IPS-NIHi11 (cell line): ENCODE data around the gene URB1.
"Not testable (repeated sequence)": the region's sequence is repeated elsewhere in the genome, so short reads cannot be mapped to it uniquely, and the experiment has no call there.

Source experiments
- DNase-seq: peaks from one replicate; pipeline ENCODE4 v3.0.0; 2012; ENCODE audit warnings: mixed read lengths, low spot score

URB1 gene, protein sequence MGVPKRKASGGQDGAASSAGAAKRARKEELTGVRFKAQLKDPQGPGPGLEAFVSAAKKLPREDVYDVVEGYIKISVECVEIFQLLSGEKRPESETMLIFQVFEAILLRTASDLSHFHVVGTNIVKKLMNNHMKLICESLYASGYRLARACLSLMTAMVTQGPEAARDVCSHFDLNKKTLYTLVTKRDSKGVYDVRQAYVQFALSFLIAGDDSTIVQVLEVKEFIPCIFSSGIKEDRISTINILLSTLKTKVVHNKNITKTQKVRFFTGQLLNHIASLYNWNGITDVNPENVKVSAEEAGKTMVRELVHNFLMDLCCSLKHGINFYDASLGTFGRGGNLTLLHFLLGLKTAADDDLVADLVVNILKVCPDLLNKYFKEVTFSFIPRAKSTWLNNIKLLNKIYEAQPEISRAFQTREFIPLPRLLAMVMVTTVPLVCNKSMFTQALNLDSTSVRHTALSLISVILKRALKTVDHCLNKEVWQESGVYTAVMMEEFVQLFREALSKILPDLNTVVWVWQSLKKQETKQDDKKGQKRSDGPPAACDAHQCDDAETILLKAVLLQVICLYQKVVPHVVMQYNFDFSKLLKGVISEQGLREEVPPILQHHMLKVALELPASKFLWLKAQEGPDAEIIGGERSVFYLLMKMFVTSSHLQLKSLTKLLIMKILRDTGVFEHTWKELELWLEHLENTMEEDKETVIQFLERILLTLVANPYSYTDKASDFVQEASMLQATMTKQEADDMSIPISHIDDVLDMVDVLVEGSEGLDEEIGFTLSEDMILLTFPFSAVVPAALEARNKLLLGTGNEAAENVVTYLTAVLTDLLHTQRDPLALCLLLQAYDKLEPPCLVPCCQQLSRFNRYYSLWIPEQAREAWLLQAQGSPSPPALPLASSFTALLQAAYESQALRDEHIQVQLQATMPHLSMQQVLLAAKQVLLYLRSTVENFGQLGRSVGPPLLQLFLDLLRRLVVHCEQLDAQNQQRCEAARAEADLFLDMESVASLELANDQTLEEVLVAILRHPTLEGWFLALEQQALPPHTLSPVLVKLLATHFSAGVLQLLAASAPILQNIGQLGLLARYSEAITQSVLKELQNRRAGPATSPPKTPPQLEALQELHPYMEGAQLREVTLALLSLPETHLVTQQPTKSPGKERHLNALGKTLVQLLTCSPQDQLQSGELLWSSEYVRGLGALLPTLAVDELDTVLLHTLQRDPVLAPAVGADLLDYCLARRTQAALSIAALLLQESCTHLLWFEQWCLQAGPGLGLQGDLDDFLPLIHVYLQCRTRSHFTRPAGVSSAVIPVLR (N-terminal part only)

GRCh38 chr21:32392880-32393676 is at the start of gene URB1:
TSS of gene URB1 (minus strand) at chr21:32393012. CDS start at chr21:32392910, 102 bp downstream.
- DNase-seq = peak; percentile 99

DNA sequence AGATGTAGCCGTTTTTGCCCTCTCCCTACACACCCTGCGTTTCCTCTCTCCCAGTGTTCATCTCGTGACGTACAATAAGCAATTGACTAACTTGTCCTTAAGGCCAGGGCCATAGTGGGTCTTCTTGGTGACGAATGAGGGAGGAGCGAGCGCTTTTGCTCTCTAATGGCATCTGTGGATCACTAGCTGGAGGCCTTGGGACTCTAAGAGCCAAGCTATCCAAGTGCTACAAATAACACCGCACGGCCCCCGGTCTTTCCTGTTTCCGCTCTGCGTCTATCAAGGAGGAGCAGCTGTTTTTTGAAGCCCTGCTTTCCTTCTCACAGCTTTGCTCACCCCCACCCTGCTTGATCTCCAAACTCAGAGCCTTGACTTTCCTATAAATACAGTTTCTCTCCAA is 44.9 kb upstream of the URB1 start:
- no peak for DNase-seq

GRCh38 chr21:32432982-32433660 is 40.3 kb upstream of the URB1 start:
- DNase-seq = not testable (repeated sequence)

GRCh38 chr21:32427958-32428623 is 35.3 kb upstream of the URB1 start:
- no peak for DNase-seq

GRCh38 chr21:32426592-32427051 is 33.8 kb upstream of the URB1 start:
- no peak for DNase-seq

DNA sequence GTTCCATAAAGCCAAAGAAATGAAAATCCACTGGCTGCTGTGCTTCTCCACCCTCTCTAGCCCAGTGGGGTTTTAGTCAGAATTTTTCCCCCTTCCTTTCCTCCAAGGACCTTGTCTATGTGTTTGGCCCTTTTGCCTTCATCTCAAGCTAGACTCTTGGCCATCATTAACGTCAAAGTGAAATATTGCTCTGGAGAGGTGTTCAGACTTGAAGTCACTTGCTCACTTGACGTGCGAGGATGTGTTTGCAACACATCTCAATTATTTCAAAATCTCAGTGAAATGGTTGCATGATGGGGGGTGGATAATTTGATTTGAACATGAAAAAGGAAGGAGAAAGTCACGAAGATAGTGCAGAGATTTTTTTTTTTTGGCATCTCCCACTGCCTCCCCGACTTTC is 33.3 kb upstream of the URB1 start:
- no peak for DNase-seq

DNA sequence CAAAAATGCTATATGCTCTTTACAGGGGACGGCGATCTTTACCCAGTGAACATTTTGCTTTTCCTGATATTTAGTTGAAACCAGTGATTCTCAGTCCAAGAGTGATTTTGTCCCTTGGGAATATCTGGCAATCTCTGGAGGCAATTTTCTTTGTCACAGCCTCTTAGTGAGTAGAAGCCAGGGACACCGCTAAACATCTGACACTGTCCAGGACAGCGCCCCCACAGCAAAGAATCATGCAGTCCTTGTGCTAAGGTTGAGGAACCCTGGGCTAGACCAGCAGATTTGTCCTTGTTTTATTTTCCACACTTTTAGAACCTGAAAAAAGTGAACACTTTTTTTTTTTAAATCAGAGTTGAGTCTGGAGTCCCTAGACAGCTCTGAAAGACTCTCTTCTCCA is 32.8 kb upstream of the URB1 start:
- no peak for DNase-seq

- DNase-seq = no peak
These were observed 31.9 kb upstream of the URB1 start for GRCh38 chr21:32424674-32425073.

- DNase-seq = no peak
These were observed 31.4 kb upstream of the URB1 start for GRCh38 chr21:32424191-32424535.

- no peak for DNase-seq
These were observed 30.7 kb upstream of the URB1 start for GRCh38 chr21:32423320-32424190.

GRCh38 chr21:32422064-32422463 is 29.3 kb upstream of the URB1 start:
- DNase-seq = no peak

GRCh38 chr21:32418146-32418545 is 25.3 kb upstream of the URB1 start:
- DNase-seq = no peak

DNA sequence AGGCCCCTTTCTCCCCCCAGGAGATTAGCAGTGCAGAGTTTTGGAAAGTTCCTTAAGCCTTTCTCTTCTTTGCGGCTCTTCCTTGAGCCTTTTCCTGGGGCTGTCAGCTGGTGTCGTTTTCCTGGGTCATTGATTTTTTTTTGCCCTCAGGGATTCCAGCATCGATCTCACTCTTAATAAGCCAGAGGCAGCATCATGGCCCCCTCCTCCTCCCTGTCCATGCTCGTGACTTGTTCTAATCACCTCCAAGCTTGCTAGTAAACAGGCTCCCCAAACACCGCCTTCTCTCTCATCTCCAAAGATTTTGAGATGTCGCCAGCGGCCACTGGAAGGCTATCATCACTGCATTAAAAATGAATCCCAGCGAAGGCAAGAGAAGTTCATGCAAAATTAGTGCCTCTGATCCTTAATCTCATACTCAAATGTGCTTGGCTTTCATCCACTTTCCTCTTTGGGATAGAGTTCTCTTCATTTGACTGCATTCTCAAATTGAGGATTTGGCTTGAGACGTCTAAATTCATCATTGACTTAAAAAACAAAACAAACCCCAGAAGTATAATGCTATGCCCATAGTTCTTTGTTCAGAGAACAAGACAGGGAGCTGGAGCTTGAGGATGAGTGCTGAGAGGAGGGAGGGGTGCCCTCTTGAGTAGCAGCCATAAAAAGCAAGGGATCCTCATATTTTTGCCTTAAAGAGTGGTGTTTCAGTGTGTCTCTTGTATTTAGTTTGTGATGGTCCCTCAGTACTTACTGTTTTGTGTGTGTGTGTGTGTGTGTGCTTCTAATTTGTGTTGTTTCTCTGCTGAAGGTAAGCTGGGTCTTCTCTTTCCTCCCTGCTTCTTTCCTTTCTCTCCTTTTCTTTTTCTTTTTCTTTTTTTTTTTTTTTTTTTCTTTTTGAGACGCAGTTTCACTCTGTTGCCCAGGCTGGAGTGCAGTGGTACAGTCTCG is 22.9 kb upstream of the URB1 start:
- no peak for DNase-seq

DNA sequence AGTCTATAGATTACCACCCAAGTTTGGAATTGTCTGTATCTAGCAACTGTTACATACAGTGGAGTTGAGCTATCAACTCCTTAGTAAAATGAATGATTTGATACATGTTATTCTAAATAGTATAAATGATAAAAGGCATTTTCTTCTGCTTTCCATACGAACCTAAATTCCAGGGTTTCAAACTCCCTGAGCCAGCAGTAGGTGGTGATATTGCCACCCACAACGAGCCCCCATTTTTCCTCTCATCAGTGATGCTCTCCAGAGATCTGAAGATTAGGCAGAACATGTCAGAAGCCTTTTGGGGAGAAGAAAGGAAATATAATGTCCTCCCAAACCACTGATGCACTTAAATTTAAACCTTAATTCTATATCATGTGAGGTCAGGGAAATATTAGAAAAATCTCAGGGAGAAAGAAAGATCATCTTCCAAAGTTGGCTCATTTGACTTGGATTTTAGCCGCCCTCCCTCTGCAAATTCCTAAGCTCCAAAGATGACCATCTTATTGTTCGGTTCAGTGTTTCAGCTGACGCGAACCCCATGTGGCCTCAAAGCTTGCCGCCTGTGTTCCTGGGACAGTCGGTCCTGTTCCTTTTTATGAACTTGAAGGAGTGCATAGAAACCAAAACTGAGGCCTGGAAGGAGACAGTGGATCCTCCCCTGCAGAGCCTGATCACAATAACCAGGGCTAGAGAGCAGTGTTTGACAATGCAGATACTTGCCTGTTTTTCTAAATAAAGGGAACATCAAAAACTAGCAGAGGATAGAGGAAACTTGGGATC is 22.0 kb upstream of the URB1 start:
- DNase-seq = no peak

DNA sequence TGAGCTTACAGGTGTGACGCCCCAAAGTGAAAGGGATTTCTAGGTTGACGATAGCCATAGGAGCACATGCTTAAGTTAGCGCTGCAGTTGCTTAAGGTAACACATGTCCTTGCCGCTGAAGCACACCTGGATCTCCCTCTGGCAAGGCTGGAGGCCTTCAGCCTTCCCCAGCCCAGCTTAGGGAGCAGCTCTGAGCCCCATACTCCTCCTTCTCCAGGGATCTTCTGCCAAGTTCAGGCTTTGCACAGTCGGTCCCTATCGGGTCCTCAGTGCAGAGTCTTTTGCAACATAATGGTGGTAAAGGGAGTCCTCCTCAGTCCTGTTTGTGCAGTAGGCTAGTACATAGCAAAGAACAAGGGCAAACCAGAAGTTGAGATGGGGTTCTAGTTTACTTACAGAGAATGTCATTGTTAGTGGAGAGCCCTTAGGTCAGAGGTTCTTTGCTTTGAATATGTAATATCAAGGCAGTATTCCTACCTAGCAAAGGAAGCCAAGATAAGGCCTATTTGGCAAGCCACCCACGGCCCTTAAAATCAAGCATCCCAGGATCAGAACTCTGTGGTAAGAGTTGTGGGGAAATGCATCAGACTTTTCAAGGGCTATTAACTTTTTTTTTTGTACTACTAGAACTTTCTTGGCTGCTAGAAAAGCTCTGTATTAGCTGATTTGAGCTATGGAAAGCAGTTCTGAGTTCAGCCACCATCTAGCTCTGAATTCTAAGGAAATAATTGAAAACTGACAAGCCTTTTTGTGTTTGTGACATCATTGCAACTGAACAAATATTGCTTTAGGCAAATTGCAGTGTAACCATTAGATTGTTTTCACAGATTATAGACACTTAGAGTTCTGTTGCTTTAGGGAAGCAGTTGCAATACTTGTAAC is 21.1 kb upstream of the URB1 start:
- DNase-seq = no peak

GRCh38 chr21:32413015-32413504 is 20.2 kb upstream of the URB1 start:
- DNase-seq = no peak
